Prostate gland (tissue), 2 donors: ENCODE measurements around the gene PDS5B. TPM values are rescaled to one million over a fixed set of nuclear protein-coding genes. Genes with fewer than 3 reads are reported as not detected.
"Not testable (repeated sequence)": the region's sequence is repeated elsewhere in the genome, so short reads cannot be mapped to it uniquely, and the experiment has no call there.

ENCODE experiments used
- DNase-seq: peaks from one replicate; pipeline ENCODE4 v3.0.0-alpha.2; 2019; ENCODE audit warnings: low spot score
- H3K27ac ChIP-seq, 2 donors: fragments of 200-600 bp; sonication (generic); 2 replicates each; pipeline ENCODE4 v1.5.1; 2017 to 2019
- H3K27me3 ChIP-seq: fragments of 200-600 bp; sonication (generic); replicated peaks from 2 replicates; pipeline ENCODE4 v1.5.1; 2019; ENCODE audit not compliant: insufficient read depth
- H3K36me3 ChIP-seq, 2 donors: fragments of 200-600 bp; sonication (generic); 1 replicate in 1 of 2; 2 replicates in 1 of 2; pipeline versions ENCODE4 v1.5.1 to v1.8.1; 2017 to 2019
- H3K4me1 ChIP-seq: fragments of 200-600 bp; sonication (generic); replicated peaks from 2 replicates; pipeline ENCODE4 v1.5.1; 2019
- H3K4me3 ChIP-seq, 2 donors: fragments of 200-600 bp; sonication (generic); 2 replicates each; pipeline ENCODE4 v1.5.1; 2017 to 2019
- H3K9me3 ChIP-seq: fragments of 200-600 bp; sonication (generic); 2 replicates; pipeline ENCODE4 v1.5.1; 2017
- POLR2A ChIP-seq: fragments of 450-650 bp; IDR thresholded peaks from one replicate; pipeline ENCODE4 v1.6.1; 2016; ENCODE audit warnings: antibody characterized with exemption, mild to moderate bottlenecking
- POLR2AphosphoS5 ChIP-seq: sonication (generic); formaldehyde crosslinking; IDR thresholded peaks from one replicate; pipeline ENCODE4 v1.6.1; 2017; ENCODE audit warnings: antibody characterized with exemption
- WGBS: methylation state at CpG from one replicate; pipeline ENCODE4 v1.1.5; 2018; 5-methylcytosine and 5-hydroxymethylcytosine counted together
- intact Hi-C: fragments of 100-400 bp; cut with DNase I; formaldehyde crosslinking; loops from one replicate; pipeline ENCODE4 v1.14.2; 2022
- total RNA-seq, 2 donors: library from RNA; depleted of rRNA; stranded (reverse); fragments of >200 nt; gene quantifications; one replicate each; pipeline ENCODE4 v1.1.0, GENCODE V29; 2016
- TF ChIP-seq, protein P1 (sequence below), 4 experiments: fragments of 200-600 bp in 2 of 4; fragments of 450-650 bp in 2 of 4; sonication (generic) in 2 of 4; IDR thresholded peaks; 1 replicate in 3 of 4; 2 replicates in 1 of 4; pipeline ENCODE4 v1.5.1; 2016 to 2019; ENCODE audit warnings: antibody characterized with exemption in 4 of 4, mild to moderate bottlenecking in 2 of 4, moderate library complexity in 2 of 4

PDS5B gene
- total RNA-seq, 2 donors from 2014 or later = 37.0 to 63.3 TPM

DNA sequence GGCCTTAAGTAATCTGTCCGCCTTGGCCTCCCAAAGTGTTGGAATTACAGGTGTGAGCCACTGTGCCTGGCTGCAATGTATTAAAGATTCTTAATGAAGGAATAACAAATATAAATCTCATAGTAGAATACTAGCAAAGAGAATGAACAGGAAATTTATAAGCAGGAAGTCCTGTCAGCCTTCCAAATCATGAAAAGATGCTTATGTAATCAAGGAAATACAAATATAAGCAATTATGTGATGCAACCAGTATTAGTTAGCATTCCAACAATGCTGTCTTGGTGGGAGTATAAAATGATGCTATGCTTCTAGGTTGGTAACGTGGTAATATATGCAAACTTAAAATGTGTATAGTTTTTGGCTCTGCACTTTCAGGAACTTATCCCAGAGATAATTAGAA, 133.8 kb downstream of the PDS5B start:
- intact Hi-C loops = no loop called here
- H3K36me3 ChIP-seq = no peaks in the 10 kb centered on the region
- no peak for DNase-seq
- H3K27me3 ChIP-seq = no peaks in the 10 kb centered on the region
- H3K27ac ChIP-seq = no peak overlapping the region
- H3K9me3 ChIP-seq = no peaks in the 10 kb centered on the region
- 91% methylated on average over 2 of the region's 2 CpGs for WGBS
- TF ChIP-seq POLR2AphosphoS5 (no peak), POLR2A (no peak)
- TF ChIP-seq, protein P1, sequence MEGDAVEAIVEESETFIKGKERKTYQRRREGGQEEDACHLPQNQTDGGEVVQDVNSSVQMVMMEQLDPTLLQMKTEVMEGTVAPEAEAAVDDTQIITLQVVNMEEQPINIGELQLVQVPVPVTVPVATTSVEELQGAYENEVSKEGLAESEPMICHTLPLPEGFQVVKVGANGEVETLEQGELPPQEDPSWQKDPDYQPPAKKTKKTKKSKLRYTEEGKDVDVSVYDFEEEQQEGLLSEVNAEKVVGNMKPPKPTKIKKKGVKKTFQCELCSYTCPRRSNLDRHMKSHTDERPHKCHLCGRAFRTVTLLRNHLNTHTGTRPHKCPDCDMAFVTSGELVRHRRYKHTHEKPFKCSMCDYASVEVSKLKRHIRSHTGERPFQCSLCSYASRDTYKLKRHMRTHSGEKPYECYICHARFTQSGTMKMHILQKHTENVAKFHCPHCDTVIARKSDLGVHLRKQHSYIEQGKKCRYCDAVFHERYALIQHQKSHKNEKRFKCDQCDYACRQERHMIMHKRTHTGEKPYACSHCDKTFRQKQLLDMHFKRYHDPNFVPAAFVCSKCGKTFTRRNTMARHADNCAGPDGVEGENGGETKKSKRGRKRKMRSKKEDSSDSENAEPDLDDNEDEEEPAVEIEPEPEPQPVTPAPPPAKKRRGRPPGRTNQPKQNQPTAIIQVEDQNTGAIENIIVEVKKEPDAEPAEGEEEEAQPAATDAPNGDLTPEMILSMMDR (IDR thresholded peaks at IDR 0.05) = no peak
- no peak overlapping the region for H3K4me3 ChIP-seq
- no peaks in the 10 kb centered on the region for H3K4me1 ChIP-seq

DNA sequence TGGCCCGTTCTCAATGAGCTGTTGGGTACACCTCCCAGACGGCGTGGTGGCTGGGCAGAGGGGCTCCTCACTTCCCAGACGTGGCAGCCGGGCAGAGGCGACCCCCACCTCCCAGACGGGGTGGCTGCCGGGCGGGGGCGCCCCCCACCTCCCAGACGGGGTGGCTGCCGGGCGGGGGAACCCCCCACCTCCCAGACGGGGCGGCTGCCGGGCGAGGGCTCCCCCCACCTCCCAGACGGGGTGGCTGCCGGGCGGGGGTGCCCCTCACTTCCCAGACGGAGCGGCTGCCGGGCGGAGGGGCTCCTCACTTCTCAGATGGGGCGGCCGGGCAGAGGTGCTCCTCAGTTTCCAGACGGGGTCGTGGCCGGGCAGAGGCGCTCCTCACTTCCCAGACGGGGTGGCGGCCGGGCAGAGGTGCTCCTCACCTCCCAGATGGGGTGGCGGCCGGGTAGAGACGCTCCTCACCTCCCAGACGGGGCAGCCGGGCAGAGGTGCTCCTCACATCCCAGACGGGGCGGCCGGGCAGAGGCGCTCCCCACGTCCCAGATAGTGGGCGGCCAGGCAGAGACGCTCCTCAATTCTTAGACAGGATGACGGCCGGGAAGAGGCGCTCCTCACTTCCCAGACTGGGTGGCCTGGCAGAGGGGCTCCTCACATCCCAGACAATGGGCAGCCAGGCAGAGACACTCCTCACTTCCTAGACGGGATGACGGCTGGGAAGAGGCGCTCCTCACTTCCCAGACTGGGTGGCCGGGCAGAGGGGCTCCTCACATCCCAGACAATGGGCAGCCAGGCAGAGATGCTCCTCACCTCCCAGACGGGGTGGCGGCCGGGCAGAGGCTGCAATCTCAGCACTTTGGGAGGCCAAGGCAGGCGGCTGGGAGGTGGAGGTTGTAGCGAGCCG, 135.1 kb downstream of the PDS5B start:
- intact Hi-C loops, H3K27ac ChIP-seq, H3K36me3 ChIP-seq, H3K27me3 ChIP-seq, H3K9me3 ChIP-seq, H3K4me3 ChIP-seq, DNase-seq, H3K4me1 ChIP-seq: not testable (repeated sequence)
- WGBS = 93% methylated on average over 52 of the region's 58 CpGs

DNA sequence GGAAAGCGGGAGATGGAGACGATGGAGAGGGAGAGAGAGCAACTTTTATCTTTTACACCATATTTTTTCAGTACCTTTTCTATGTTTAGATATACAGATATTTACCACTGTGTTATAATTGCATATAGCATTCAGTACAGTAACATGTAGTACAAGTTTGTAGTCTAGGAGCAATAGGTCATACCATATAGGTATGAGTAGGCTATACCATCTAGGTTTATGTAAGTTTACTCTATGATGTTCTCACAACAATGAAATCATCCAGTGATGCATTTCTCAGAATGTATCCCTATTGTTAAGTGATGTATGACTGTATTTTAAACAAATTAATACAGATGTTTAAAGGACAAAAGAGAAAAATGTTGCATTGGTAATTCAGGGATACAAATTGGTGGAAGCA, 136.1 kb downstream of the PDS5B start:
- no peak for TF ChIP-seq POLR2A
- no peak for TF ChIP-seq POLR2AphosphoS5
- TF ChIP-seq, protein P1 (IDR thresholded peaks at IDR 0.05) = no peak
- intact Hi-C loops = no loop called here
- Histone ChIP-seq H3K4me3 (no peak overlapping the region), H3K27me3 (no peaks in the 10 kb centered on the region), H3K27ac (no peak overlapping the region), H3K9me3 (no peaks in the 10 kb centered on the region), H3K36me3 (no peaks in the 10 kb centered on the region), H3K4me1 (no peaks in the 10 kb centered on the region)
- no peak for DNase-seq
- 98% methylated on average over 2 of the region's 2 CpGs for WGBS

DNA sequence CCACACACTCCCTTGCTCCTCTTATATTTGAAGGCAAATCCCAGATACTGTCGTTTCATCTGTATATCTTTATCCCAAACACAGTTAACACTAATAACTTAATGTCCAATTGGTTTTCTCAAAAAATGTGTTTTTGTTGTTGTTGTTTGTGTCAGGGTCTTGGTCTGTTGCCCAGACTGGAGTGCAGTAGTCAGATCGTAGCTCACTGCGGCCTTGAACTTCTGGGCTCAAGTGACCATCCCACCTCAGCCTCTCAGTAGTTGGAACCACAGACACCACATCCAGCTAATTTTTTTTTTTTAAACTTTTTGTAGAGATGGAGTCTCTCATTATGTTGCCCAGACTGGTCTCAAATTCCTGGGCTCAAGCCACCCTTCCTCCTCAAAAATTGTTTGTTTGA, 137.7 kb downstream of the PDS5B start:
- Histone ChIP-seq H3K36me3 (no peaks in the 10 kb centered on the region), H3K27me3 (no peaks in the 10 kb centered on the region), H3K27ac (no peak overlapping the region), H3K9me3 (no peaks in the 10 kb centered on the region), H3K4me1 (no peaks in the 10 kb centered on the region), H3K4me3 (no peak overlapping the region)
- DNase-seq = no peak
- intact Hi-C loops = no loop called here
- TF ChIP-seq POLR2A = no peak
- TF ChIP-seq, protein P1 (IDR thresholded peaks at IDR 0.05) = no peak
- TF ChIP-seq POLR2AphosphoS5 = no peak
- 84% methylated on average over 3 of the region's 3 CpGs for WGBS

DNA sequence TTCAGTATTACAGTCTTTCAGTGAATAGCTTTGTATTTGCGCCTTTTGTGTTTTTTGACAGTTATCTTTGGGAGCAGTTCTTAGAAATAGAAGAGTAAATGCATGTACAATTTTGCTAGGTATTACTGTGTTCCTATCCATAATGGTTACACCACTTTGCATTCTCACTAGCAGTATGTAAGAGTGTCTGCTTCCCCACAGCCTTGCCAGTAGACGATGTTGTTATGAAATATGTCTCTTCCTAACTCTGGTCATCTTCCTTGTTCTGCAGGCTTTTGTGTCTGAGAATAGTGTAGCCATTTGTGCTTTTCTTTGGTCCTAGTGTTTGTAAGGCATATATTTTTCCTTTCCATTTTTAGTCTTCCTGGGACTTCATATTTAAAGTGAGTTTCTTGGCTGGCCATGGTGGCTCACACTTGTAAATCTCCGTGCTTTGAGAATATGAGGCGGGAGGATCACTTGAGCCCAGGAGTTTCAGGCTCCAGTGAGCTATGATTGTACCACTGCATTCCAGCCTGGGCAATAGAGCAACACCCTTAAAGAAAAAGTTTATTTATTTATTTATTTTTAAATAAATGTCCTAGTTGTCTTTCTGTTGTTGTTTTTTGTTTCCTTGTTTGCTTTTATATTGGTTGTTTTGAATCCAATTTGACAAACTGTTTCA, 140.3 kb downstream of the PDS5B start:
- Histone ChIP-seq H3K9me3 (no peaks in the 10 kb centered on the region), H3K4me3 (no peak overlapping the region), H3K36me3 (no peaks in the 10 kb centered on the region), H3K4me1 (peaks cover 6% of the 10 kb centered on the region), H3K27ac (no peak overlapping the region), H3K27me3 (no peaks in the 10 kb centered on the region)
- TF ChIP-seq, protein P1 (IDR thresholded peaks at IDR 0.05) = no peak
- TF ChIP-seq POLR2AphosphoS5 = no peak
- TF ChIP-seq POLR2A = no peak
- WGBS = 85% methylated on average over 4 of the region's 4 CpGs
- no peak for DNase-seq
- intact Hi-C loops = no loop called here
